A673 (cell line): Measurements from ENCODE around the gene CAMK4. TPM values are rescaled to one million over a fixed set of nuclear protein-coding genes. Genes with fewer than 3 reads are reported as not detected.

Source experiments
- BruUV-seq: library from RNA; stranded (reverse); fragments of 400-500 nt; replicated peaks from 2 replicates; lab custom pipeline; 2021; lab: Mats Ljungman, UMichigan
- CTCF ChIA-PET: fragments of 300-600 bp; sonication (Branson Sonifier 250); formaldehyde crosslinking; loops from one replicate; lab custom pipeline; 2022; ENCODE audit warnings: antibody characterized with exemption; lab: Charles Lee
- POLR2A ChIA-PET: fragments of 300-600 bp; sonication (Branson Sonifier 250); formaldehyde crosslinking; loops from one replicate; lab custom pipeline; 2022; ENCODE audit warnings: antibody characterized with exemption; ENCODE audit not compliant: low non-redundant PET; lab: Charles Lee
- DNase-seq: peaks from one replicate; pipeline ENCODE4 v3.0.0-alpha.2; 2015; ENCODE audit warnings: low spot score
- H3K27ac ChIP-seq: fragments of 200-600 bp; sonication (generic); 2 replicates; pipeline ENCODE4 v1.5.1; 2016; ENCODE audit warnings: mixed run types, low read depth, mild to moderate bottlenecking, mixed read lengths, antibody characterized with exemption, low read length; ENCODE audit not compliant: poor library complexity, severe bottlenecking
- H3K27me3 ChIP-seq: fragments of 200-600 bp; sonication (generic); replicated peaks from 2 replicates; pipeline ENCODE4 v1.6.1; 2017; ENCODE audit warnings: mixed run types, low read depth, mild to moderate bottlenecking, mixed read lengths, antibody characterized with exemption, low read length; ENCODE audit not compliant: insufficient read depth, poor library complexity
- H3K36me3 ChIP-seq: fragments of 200-600 bp; sonication (generic); 2 replicates; pipeline ENCODE4 v1.6.1; 2016; ENCODE audit warnings: mixed run types, mild to moderate bottlenecking, mixed read lengths, antibody characterized with exemption, low read length; ENCODE audit not compliant: insufficient read depth, poor library complexity, severe bottlenecking
- H3K4me1 ChIP-seq: fragments of 200-600 bp; sonication (generic); 2 replicates; pipeline ENCODE4 v1.6.1; 2017; ENCODE audit warnings: mixed run types, mild to moderate bottlenecking, mixed read lengths, antibody characterized with exemption, low read length; ENCODE audit not compliant: insufficient read depth, poor library complexity, severe bottlenecking
- H3K4me3 ChIP-seq: fragments of 200-600 bp; sonication (generic); 2 replicates; pipeline ENCODE4 v1.5.1; 2016; ENCODE audit warnings: low read depth, mixed run types, mild to moderate bottlenecking, mixed read lengths, low read length; ENCODE audit not compliant: poor library complexity, severe bottlenecking
- H3K9me3 ChIP-seq: fragments of 200-600 bp; sonication (generic); 2 replicates; pipeline ENCODE4 v1.6.1; 2016; ENCODE audit warnings: mixed run types, low read depth, mild to moderate bottlenecking, mixed read lengths, antibody characterized with exemption, low read length; ENCODE audit not compliant: poor library complexity, severe bottlenecking
- EZH2 ChIP-seq: fragments of 200-600 bp; sonication (generic); IDR thresholded peaks from 2 replicates; pipeline ENCODE4 v1.6.1; 2017; ENCODE audit warnings: borderline replicate concordance, low read depth, mild to moderate bottlenecking, mixed read lengths, antibody characterized with exemption, low read length; ENCODE audit not compliant: poor library complexity, severe bottlenecking
- intact Hi-C: fragments of 100-400 bp; cut with micrococcal nuclease; formaldehyde crosslinking; loops from one replicate; pipeline ENCODE4 v1.10.0; 2022; ENCODE audit not compliant: unreplicated experiment
- total RNA-seq: library from RNA; stranded (reverse); gene quantifications from 2 replicates; pipeline ENCODE4 v1.2.3, GENCODE V29; 2021
- TF ChIP-seq, protein P1 (sequence below): fragments of 300-800, 200-600 bp; sonication (generic); conservative IDR thresholded peaks from 2 replicates; pipeline ENCODE4 v1.5.1; 2017; ENCODE audit warnings: low read depth, mild to moderate bottlenecking, antibody characterized with exemption, low read length, moderate library complexity, mixed read lengths

CAMK4 gene
- total RNA-seq, 1 experiment from 2014 or later: 0.88 TPM

DNA sequence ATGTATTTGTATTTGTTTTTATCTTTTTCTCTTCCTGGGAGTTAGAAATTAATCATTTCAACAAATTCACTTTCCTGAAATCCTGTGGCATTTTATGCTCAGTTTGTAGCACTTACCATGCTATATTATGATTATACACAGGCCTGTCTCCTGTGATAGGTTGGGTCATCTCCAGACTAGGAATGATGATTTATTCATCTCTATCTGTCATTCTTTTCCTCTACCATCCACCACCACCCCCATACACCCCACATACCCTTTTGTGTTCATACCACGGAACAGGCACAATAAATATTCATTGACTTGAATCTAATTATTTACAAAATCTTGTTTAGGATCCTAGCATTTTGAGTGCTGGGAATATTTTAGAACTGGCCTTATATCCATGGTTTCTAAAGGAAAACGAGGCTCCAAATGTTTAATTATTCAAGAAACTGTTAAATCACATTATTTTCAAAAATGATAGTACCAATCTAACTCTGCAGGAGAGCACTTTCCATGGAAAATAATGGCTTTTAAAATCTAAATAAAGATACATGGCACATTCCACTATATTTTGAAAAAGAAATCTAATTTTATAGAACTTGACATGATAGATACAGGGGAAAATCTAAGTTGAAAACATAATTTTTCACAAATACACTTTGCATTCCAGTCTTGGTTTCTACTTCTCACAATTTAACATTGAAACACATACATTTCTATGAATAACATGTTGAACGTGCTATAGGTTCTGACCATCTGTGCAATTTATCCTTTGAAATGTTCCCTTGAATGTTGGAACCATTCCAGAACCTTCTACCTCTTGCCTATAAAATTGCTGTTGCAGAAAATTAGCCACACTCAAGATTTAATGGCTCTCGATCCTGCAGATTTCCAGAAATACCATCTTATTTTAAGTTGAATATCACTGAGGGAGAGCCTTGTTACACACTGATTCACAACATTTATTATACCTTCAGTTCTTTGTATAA lies 198.8 kb downstream of the CAMK4 start:
- POLR2A ChIA-PET: no interaction called here
- no peaks in the 10 kb centered on the region for H3K36me3 ChIP-seq
- H3K4me3 ChIP-seq: no peak overlapping the region
- TF ChIP-seq, protein P1, sequence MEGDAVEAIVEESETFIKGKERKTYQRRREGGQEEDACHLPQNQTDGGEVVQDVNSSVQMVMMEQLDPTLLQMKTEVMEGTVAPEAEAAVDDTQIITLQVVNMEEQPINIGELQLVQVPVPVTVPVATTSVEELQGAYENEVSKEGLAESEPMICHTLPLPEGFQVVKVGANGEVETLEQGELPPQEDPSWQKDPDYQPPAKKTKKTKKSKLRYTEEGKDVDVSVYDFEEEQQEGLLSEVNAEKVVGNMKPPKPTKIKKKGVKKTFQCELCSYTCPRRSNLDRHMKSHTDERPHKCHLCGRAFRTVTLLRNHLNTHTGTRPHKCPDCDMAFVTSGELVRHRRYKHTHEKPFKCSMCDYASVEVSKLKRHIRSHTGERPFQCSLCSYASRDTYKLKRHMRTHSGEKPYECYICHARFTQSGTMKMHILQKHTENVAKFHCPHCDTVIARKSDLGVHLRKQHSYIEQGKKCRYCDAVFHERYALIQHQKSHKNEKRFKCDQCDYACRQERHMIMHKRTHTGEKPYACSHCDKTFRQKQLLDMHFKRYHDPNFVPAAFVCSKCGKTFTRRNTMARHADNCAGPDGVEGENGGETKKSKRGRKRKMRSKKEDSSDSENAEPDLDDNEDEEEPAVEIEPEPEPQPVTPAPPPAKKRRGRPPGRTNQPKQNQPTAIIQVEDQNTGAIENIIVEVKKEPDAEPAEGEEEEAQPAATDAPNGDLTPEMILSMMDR: no peak
- no peak for TF ChIP-seq EZH2
- no peak for DNase-seq
- no peaks in the 10 kb centered on the region for H3K27me3 ChIP-seq
- no peak overlapping the region for H3K27ac ChIP-seq
- CTCF ChIA-PET: no interaction called here
- H3K4me1 ChIP-seq: no peaks in the 10 kb centered on the region
- no peaks in the 10 kb centered on the region for H3K9me3 ChIP-seq
- intact Hi-C loops: no loop called here
- BruUV-seq: no TSS peak

DNA sequence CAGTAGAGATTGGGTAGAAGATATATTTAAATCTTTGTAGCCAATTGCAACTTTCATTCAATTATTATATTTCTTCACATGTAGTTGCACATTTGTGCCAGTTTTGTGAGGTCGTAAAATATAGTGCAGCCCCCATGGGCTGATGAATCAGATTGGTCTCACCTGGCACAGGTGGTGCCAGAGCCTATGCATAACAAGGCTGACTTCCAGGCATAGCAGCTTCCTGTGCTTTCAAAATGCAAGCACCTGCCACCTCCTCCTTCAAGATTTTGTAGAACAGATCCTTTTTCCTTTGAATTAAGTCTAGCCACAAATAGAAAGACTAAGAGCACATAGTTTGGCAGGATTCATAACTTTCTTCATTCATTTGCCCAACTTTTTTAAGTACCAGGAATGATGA lies 201.0 kb downstream of the CAMK4 start:
- no peaks in the 10 kb centered on the region for H3K4me1 ChIP-seq
- no peak for TF ChIP-seq EZH2
- TF ChIP-seq, protein P1: no peak
- POLR2A ChIA-PET: no interaction called here

DNA sequence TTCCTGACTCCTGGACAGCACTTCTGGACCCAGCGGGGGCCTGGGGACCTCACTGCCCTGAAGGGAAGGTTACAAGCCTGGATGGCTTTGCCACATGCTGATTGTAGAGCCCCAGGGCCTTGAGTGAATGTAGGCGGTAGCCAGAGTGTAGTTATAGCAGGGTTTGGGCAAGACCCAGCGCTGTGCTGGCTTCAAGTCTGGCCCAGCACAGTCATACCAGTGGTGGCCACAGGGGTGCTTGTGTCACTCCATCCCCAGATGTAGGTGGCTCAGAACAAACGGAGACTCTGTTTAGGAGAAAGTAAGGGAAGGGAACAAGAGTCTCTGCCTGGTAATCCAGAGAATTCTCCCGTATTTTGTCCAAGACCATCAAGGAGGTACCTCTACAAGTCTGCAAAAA lies 203.6 kb downstream of the CAMK4 start:
- no TSS peak for BruUV-seq

More for the DNA sequence above, 201.0 kb downstream of the CAMK4 start:
- intact Hi-C loops: no loop called here
- DNase-seq: no peak
- H3K27ac ChIP-seq: no peak overlapping the region
- no TSS peak for BruUV-seq
- CTCF ChIA-PET: interaction anchor here (0.5 kb wide), 1 partner anchor 106 kb away, joined by 4 read pairs; no protein-coding TSS in a partner anchor
- no peaks in the 10 kb centered on the region for H3K36me3 ChIP-seq
- no peaks in the 10 kb centered on the region for H3K27me3 ChIP-seq
- no peaks in the 10 kb centered on the region for H3K9me3 ChIP-seq
- no peak overlapping the region for H3K4me3 ChIP-seq

More for the DNA sequence above, 203.6 kb downstream of the CAMK4 start:
- Histone ChIP-seq H3K27ac (no peak overlapping the region), H3K36me3 (no peaks in the 10 kb centered on the region), H3K4me1 (no peaks in the 10 kb centered on the region), H3K9me3 (no peaks in the 10 kb centered on the region), H3K27me3 (no peaks in the 10 kb centered on the region), H3K4me3 (no peak overlapping the region)
- DNase-seq: no peak
- intact Hi-C loops: no loop called here
- POLR2A ChIA-PET: no interaction called here
- no peak for TF ChIP-seq EZH2
- CTCF ChIA-PET: no interaction called here
